Kidney (tissue), 14 donors: ENCODE measurements around the gene JPT2. TPM values are rescaled to one million over a fixed set of nuclear protein-coding genes. Genes with fewer than 3 reads are reported as not detected.

Experiments used
- DNase-seq, 5 donors: peaks; one replicate each; pipeline ENCODE4 v3.0.0-alpha.2; 2013 to 2020
- FAIRE-seq: peaks from 2 replicates; lab custom pipeline; 2012; peaks lifted over from hg19 to GRCh38; lab: Jason Lieb, UNC
- H3K27ac ChIP-seq, 2 donors: one replicate each; pipeline ENCODE4 v1.7.0; 2013; ENCODE audit warnings: low read depth in 2 of 2, low read length in 2 of 2, inconsistent platforms in 1 of 2
- H3K27me3 ChIP-seq: one replicate; pipeline ENCODE4 v1.7.1; 2013; ENCODE audit warnings: low read length, inconsistent platforms; ENCODE audit not compliant: control insufficient read depth, insufficient read depth
- H3K36me3 ChIP-seq, 3 donors: one replicate each; pipeline versions ENCODE4 v1.7.0 to v1.7.1; 2013; ENCODE audit warnings: low read length in 3 of 3, control low read depth in 1 of 3, inconsistent platforms in 1 of 3; ENCODE audit not compliant: insufficient read depth in 3 of 3, control insufficient read depth in 2 of 3
- H3K4me1 ChIP-seq, 3 donors: one replicate each; pipeline versions ENCODE4 v1.7.0 to v1.7.1; 2013; ENCODE audit warnings: low read length in 3 of 3, inconsistent platforms in 1 of 3, low read depth in 1 of 3; ENCODE audit not compliant: control insufficient read depth in 2 of 3, insufficient read depth in 2 of 3
- H3K4me3 ChIP-seq, 3 donors: one replicate each; pipeline versions ENCODE4 v1.7.0 to v1.8.1; 2013; ENCODE audit warnings: low read length in 3 of 3, control low read depth in 1 of 3, inconsistent platforms in 1 of 3
- H3K9ac ChIP-seq, 3 donors: one replicate each; pipeline versions ENCODE4 v1.7.0 to v1.7.1; 2013; ENCODE audit warnings: low read length in 3 of 3, control low read depth in 1 of 3, inconsistent platforms in 1 of 3
- H3K9me3 ChIP-seq, 3 donors: one replicate each; pipeline versions ENCODE4 v1.7.0 to v1.7.1; 2013; ENCODE audit warnings: low read length in 3 of 3, control low read depth in 1 of 3, inconsistent platforms in 1 of 3; ENCODE audit not compliant: control insufficient read depth in 2 of 3, insufficient read depth in 1 of 3
- CTCF ChIP-seq: IDR thresholded peaks from 3 replicates; pipeline ENCODE4 v1.5.1; 2012; ENCODE audit warnings: mild to moderate bottlenecking, moderate library complexity, borderline replicate concordance; ENCODE audit not compliant: insufficient read depth; ENCODE audit errors: extremely low read depth
- intact Hi-C: fragments of 100-400 bp; cut with DNase I; formaldehyde crosslinking; loops from one replicate; pipeline ENCODE4 v1.11.1; 2022
- polyA plus RNA-seq: library from polyadenylated mRNA; stranded (reverse); fragments of 350-450 nt; fragmentation: Illumina TruSeq; extraction: RNeasy Lipid Tissue Mini Kit (QIAGEN cat#74804); gene quantifications from one replicate; pipeline ENCODE4 v1.2.3, GENCODE V29; 2014; ENCODE audit warnings: low read depth, low replicate concordance; ENCODE audit not compliant: insufficient read depth
- total RNA-seq: library from RNA; stranded (reverse); fragmentation: NEBNext Ultra II Directional; extraction: Animal tissue kit (Norgen Biotek cat#: 25700); gene quantifications from one replicate; pipeline ENCODE4 v1.2.1, GENCODE V29; 2021
- donor health status: control.
- donor health status: control.
- donor health status: control.
- donor health status: control.
- donor health status: control.
- donor health status: DM: yes; HTN: yes; CAD: no.
- donor health status: Normal renal cell carcinoma (clear cell type).

JPT2 gene
- total and polyA plus RNA-seq, 2 donors from 2014 or later: 32.8 to 89.3 TPM

- Histone ChIP-seq H3K27me3 (no peaks in the 10 kb centered on the region), H3K27ac (no peak overlapping the region), H3K4me1 (no peaks in the 10 kb centered on the region), H3K9ac (no peak overlapping the region), H3K36me3 (peaks cover 9 to 27% (median 25%) of the 10 kb centered on the region in 3 donors), H3K9me3 (no peaks in the 10 kb centered on the region), H3K4me3 (no peak overlapping the region)
- no peak for TF ChIP-seq CTCF
- intact Hi-C loops: no loop called here
- no peak for DNase-seq
- FAIRE-seq: no peak
These were observed 30.2 kb upstream of the JPT2 start for GRCh38 chr16:1647856-1648255.

- peaks cover 9 to 36% (median 23%) of the 10 kb centered on the region in 3 donors for H3K36me3 ChIP-seq
These were observed 27.9 kb upstream of the JPT2 start for GRCh38 chr16:1650131-1650530.

GRCh38 chr16:1651094-1651973 is 26.7 kb upstream of the JPT2 start:
- H3K36me3 ChIP-seq: peaks cover 9 to 39% (median 16%) of the 10 kb centered on the region in 3 donors
- DNase-seq: peak in 2 of 5 donors; percentile 27 to 29
- no peaks in the 10 kb centered on the region for H3K9me3 ChIP-seq
- no peak overlapping the region for H3K27ac ChIP-seq
- intact Hi-C loops: no loop called here
- no peak for FAIRE-seq
- no peak for TF ChIP-seq CTCF
- no peak overlapping the region for H3K4me3 ChIP-seq
- H3K27me3 ChIP-seq: no peaks in the 10 kb centered on the region
- no peaks in the 10 kb centered on the region for H3K4me1 ChIP-seq
- no peak overlapping the region for H3K9ac ChIP-seq

More at GRCh38 chr16:1650131-1650530, 27.9 kb upstream of the JPT2 start:
- no peak for DNase-seq
- intact Hi-C loops: no loop called here
- H3K27ac ChIP-seq: no peak overlapping the region
- FAIRE-seq: no peak
- H3K27me3 ChIP-seq: no peaks in the 10 kb centered on the region
- no peak overlapping the region for H3K4me3 ChIP-seq
- H3K9ac ChIP-seq: no peak overlapping the region
- no peaks in the 10 kb centered on the region for H3K4me1 ChIP-seq
- H3K9me3 ChIP-seq: no peaks in the 10 kb centered on the region
- no peak for TF ChIP-seq CTCF
